GM10248 (cell line): ENCODE data around the gene UPK3A.
"Not testable (repeated sequence)": the region's sequence is repeated elsewhere in the genome, so short reads cannot be mapped to it uniquely, and the experiment has no call there.

ENCODE experiments used
- CTCF ChIA-PET: fragments of 300-600 bp; sonication (Branson Sonifier 250); formaldehyde crosslinking; extraction: SDS; loops from one replicate; lab custom pipeline; 2021; ENCODE audit warnings: antibody characterized with exemption; lab: Yijun Ruan, JAX
- POLR2A ChIA-PET: fragments of 350-650 bp; sonication (Branson Sonifier 250); formaldehyde crosslinking; extraction: SDS; loops from one replicate; lab custom pipeline; 2020; ENCODE audit warnings: antibody characterized with exemption; lab: Yijun Ruan, JAX
- DNase-seq: peaks from one replicate; pipeline ENCODE4 v3.0.0; 2012; ENCODE audit errors: extremely low spot score
- TF ChIP-seq, protein P1 (sequence below): IDR thresholded peaks from 2 replicates; pipeline ENCODE4 v1.5.1; 2012; ENCODE audit warnings: mild to moderate bottlenecking, low read depth; ENCODE audit errors: extremely low read depth, missing control alignments, control extremely low read depth

The UPK3A gene

DNA sequence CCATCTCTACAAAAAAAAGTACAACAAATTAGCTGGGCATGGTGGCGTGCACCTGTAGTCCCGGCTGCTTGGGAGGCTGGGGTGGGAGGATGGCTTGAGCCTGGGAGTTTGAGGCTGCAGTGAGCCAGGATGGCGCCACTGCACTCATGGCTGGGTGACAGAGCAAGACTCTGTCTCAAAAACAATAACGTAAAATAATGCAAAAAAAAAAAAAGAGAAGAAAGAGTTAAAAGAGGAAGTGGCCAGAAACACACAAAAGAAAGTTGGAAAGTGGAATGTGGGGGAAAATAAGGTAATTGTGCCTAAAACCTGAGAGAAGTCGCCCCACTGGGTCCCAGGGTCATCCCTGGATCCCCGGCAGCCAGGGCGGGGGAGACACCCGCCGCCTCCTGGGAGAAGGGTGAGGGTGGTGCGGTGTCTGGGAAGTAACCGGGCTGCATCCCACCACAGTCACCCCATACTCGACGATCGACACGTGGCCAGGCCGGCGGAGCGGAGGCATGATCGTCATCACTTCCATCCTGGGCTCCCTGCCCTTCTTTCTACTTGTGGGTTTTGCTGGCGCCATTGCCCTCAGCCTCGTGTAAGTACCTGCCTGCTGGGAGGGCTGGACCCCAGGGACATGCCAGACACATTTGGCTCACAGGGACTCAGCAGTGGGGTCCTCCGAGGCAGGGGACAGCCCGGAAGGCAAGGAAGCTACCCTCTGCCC is 8.1 kb downstream of the UPK3A start:
- no peak for DNase-seq
- CTCF ChIA-PET, result no interaction called here
- POLR2A ChIA-PET, result no interaction called here
- TF ChIP-seq, protein P1, sequence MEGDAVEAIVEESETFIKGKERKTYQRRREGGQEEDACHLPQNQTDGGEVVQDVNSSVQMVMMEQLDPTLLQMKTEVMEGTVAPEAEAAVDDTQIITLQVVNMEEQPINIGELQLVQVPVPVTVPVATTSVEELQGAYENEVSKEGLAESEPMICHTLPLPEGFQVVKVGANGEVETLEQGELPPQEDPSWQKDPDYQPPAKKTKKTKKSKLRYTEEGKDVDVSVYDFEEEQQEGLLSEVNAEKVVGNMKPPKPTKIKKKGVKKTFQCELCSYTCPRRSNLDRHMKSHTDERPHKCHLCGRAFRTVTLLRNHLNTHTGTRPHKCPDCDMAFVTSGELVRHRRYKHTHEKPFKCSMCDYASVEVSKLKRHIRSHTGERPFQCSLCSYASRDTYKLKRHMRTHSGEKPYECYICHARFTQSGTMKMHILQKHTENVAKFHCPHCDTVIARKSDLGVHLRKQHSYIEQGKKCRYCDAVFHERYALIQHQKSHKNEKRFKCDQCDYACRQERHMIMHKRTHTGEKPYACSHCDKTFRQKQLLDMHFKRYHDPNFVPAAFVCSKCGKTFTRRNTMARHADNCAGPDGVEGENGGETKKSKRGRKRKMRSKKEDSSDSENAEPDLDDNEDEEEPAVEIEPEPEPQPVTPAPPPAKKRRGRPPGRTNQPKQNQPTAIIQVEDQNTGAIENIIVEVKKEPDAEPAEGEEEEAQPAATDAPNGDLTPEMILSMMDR, result no peak

DNA sequence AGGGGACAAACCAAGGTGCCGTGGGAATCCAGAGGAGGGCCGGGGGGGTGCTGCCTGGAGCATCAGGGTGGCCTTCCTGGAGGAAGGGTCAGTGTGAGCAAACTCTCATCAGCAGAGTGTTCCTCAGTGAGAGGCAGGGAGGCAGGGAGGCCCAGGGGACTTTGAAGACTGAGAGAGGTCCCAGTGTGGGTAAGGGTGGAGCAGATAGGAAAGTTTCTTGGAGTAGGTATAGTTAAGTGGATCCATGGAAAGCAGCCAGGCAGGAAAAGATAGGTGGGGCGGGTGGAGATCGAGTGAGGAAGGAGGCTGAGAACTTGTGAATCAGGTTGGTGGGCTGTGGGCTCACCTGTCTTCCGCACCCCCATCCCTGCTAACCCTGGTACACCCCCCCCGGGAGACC is 9.3 kb downstream of the UPK3A start:
- no peak for DNase-seq
- ChIA-PET CTCF (no interaction called here), POLR2A (no interaction called here)
- TF ChIP-seq, protein P1, result no peak

DNA sequence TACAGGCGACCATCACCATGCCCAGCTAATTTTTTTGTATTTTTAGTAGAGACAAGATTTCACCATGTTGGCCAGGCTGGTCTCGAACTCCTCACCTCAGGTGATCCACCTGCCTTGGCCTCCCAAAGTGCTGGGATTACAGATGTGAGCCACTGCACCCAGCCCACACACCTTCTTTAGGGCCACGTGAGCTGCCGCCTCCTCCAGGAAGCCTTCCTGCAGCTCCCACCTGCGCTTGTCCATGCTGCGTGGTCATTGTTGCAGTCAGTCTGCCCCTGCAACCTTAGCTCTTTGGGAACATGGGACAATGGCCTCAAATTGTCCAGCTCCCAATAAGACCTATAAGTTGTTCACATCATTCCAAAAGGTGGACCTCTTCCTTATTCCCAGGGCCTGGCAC is 10.3 kb downstream of the UPK3A start:
- CTCF ChIA-PET, result interaction anchor here (0.9 to 1.4 kb wide), 2 partner anchors 32 to 140 kb away, joined by 3 to 5 read pairs; no protein-coding TSS in a partner anchor
- POLR2A ChIA-PET, DNase-seq: not testable (repeated sequence)

DNA sequence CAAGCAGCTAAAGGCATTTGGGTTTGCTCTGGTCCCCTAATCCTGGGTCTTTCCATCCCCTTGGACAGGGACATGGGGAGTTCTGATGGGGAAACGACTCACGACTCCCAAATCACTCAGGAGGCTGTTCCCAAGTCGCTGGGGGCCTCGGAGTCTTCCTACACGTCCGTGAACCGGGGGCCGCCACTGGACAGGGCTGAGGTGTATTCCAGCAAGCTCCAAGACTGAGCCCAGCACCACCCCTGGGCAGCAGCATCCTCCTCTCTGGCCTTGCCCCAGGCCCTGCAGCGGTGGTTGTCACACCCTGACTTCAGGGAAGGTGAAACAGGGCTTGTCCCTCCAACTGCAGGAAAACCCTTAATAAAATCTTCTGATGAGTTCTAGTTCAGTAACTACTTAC is 10.7 kb downstream of the UPK3A start:
- ChIA-PET CTCF (interaction anchor here (0.9 to 1.4 kb wide), 2 partner anchors 33 to 139 kb away, joined by 3 to 5 read pairs; no protein-coding TSS in a partner anchor), POLR2A (no interaction called here)
- DNase-seq, result no peak
- TF ChIP-seq, protein P1, result no peak

DNA sequence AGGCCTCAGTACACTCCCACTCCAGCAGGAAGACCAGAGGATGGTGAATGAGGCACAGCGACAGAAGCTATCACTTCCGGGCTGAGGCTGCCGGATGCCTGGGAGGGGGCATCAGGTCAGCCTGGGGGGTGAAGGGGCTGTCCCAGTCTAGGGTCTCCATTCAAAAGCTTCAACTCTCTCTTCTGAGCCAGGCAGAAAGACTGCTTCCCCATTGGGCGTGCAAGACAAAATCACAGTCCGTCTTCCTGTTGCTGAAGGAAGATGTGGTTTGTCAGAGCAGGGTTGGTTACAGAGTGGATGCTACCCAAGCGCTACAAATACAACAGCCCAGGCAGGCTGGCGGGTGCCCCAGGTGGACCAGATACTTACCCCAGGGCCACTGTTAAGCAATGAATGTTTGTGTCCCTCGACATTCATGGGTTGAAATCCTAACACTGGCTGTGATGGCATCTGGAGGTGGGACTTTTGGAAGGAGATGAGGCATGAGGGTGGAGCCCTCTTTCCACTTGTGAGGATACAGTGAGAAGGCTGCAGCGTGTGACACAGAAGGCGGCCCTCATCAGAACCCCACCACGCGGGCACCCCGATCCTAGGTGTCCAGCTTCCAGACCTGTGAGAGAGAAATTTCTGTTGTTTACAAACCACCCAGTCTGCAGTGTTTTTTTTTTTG is 12.0 kb downstream of the UPK3A start:
- TF ChIP-seq, protein P1, result no peak
- peak; percentile 43 for DNase-seq
- POLR2A ChIA-PET, result no interaction called here
- CTCF ChIA-PET, result interaction anchor here (1.3 kb wide), 1 partner anchor 24 kb away, joined by 3 read pairs; no protein-coding TSS in a partner anchor

DNA sequence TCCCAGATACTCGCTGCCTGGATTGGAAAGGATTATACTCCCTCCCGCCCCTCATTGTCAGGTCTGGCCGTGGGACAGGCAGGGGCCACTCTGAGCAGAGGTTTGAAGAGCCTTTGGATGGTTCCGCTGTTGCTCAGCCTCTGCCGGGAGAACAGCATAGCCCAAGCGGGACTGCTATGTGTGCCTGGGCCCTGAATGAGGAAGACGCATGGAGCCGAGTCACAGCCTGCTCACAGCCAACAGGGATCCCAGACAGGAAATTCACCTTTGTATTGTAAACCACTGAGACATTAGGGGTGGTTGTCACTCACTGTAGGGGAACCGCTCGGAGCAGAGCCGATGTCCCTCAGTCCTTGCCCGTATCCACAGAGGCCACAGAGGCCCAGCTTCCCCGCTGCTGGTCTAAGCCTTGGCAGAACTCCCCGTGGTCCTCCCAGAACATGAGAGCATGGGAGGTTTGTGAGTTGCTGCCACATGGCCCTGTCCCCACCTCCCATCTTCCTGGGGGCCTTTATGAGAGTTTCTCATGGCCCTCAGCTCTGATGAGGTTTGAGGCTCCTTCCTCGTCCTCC is 14.3 kb downstream of the UPK3A start:
- TF ChIP-seq, protein P1, result no peak
- ChIA-PET CTCF (interaction anchor here (1.7 kb wide), 1 partner anchor 36 kb away, joined by 3 read pairs; no protein-coding TSS in a partner anchor), POLR2A (no interaction called here)
- DNase-seq, result no peak

DNA sequence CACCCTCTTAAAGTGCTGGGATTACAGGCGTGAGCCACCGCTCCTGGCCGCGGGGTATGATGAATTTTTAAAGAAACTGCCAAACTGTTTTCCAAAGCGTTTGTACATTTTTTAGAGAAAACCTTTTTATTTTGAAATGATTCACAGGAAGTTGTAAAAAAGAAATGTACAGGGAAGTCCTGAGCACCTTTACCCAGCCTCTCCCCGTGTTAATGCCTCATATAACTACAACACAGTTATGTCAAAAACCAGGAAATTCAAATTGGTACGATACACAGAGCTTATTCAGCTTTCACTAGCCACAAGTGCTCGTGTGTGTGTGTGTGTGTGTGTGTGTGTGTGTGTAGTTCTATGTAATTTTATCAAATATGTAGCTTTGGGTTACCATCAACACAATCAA is 18.0 kb downstream of the UPK3A start:
- POLR2A ChIA-PET, result no interaction called here
- DNase-seq, result no peak
- TF ChIP-seq, protein P1, result no peak
- CTCF ChIA-PET, result no interaction called here
